Right lobe of liver (tissue), 4 donors: Measurements from ENCODE around the gene RAB37.

Experiments
- CTCF ChIP-seq, 4 donors: fragments of 200-600 bp in 3 of 4; fragments of 450-650 bp in 1 of 4; IDR thresholded peaks; one replicate each; pipeline versions ENCODE4 v1.5.1 to v1.8.0; 2016 to 2022; ENCODE audit warnings: antibody characterized with exemption in 4 of 4, mild to moderate bottlenecking in 2 of 4
- POLR2A ChIP-seq: fragments of 450-650 bp; IDR thresholded peaks from one replicate; pipeline ENCODE4 v1.6.1; 2017; ENCODE audit warnings: antibody characterized with exemption, mild to moderate bottlenecking
- donor health status: DM: no; HTN: no; CAD: no.
- donor health status: DM: no; HTN: no; CAD: no.
- donor health status: DM: no; HTN: yes; CAD: no.

GRCh38 chr17:74729866-74730265 is 7.2 kb upstream of the RAB37 start:
- TF ChIP-seq CTCF (IDR thresholded peaks at IDR 0.05) (no peak), POLR2A (no peak)
